Lung (tissue), 12 donors: ENCODE measurements around the gene CELF1. TPM values are rescaled to one million over a fixed set of nuclear protein-coding genes. Genes with fewer than 3 reads are reported as not detected.
A peak's percentile ranks its signal among the peaks of the same experiment; 100 is the strongest.

ENCODE experiments used
- ATAC-seq: fragments of 200-7000 bp; cut with Tn5 transposase; one replicate; pipeline ENCODE4 v1.9.1; 2020; ENCODE audit warnings: moderate number of reproducible peaks; ENCODE audit not compliant: insufficient read depth, low FRiP score
- DNase-seq, 3 donors: peaks; one replicate each; pipeline ENCODE4 v3.0.0-alpha.2; 2013 to 2017
- H3K27ac ChIP-seq, 2 donors: one replicate each; pipeline ENCODE4 v1.5.1; 2013; ENCODE audit warnings: mild to moderate bottlenecking in 2 of 2, moderate library complexity in 2 of 2, control low read depth in 1 of 2, inconsistent platforms in 1 of 2, low read depth in 1 of 2, low read length in 1 of 2
- H3K27me3 ChIP-seq, 3 donors: one replicate each; pipeline ENCODE4 v1.5.1; 2013; ENCODE audit warnings: low read length in 2 of 3; ENCODE audit not compliant: control insufficient read depth in 3 of 3, insufficient read depth in 3 of 3
- H3K36me3 ChIP-seq, 4 donors: one replicate each; pipeline ENCODE4 v1.5.1; 2013; ENCODE audit warnings: low read length in 4 of 4, mild to moderate bottlenecking in 1 of 4, moderate library complexity in 1 of 4; ENCODE audit not compliant: control insufficient read depth in 4 of 4, insufficient read depth in 4 of 4
- H3K4me1 ChIP-seq, 5 donors: one replicate each; pipeline ENCODE4 v1.5.1; 2013; ENCODE audit warnings: low read length in 5 of 5, mild to moderate bottlenecking in 2 of 5, moderate library complexity in 1 of 5; ENCODE audit not compliant: control insufficient read depth in 5 of 5, insufficient read depth in 5 of 5
- H3K4me3 ChIP-seq: one replicate; pipeline ENCODE4 v1.5.1; 2013; ENCODE audit warnings: mild to moderate bottlenecking, control low read depth, moderate library complexity
- H3K9ac ChIP-seq, 2 donors: one replicate each; pipeline ENCODE4 v1.5.1; 2013; ENCODE audit warnings: low read length in 2 of 2, control low read depth in 1 of 2; ENCODE audit not compliant: insufficient read depth in 1 of 2
- H3K9me3 ChIP-seq, 4 donors: one replicate each; pipeline ENCODE4 v1.5.1; 2013; ENCODE audit warnings: low read length in 3 of 4, mild to moderate bottlenecking in 1 of 4, moderate library complexity in 1 of 4; ENCODE audit not compliant: control insufficient read depth in 4 of 4, insufficient read depth in 3 of 4
- CTCF ChIP-seq: IDR thresholded peaks from 2 replicates; pipeline ENCODE4 v1.5.1; 2012; ENCODE audit warnings: mild to moderate bottlenecking; ENCODE audit errors: control extremely low read depth, extremely low read depth
- WGBS, 2 donors: extraction: QIAGEN DNeasy Blood & Tissue Kit; methylation state at CpG; one replicate each; pipeline ENCODE4 v1.1.7; 2013; 5-methylcytosine and 5-hydroxymethylcytosine counted together
- polyA plus RNA-seq, 2 donors: library from polyadenylated mRNA; stranded (reverse); fragments of 200-250 nt; gene quantifications; one replicate each; pipeline ENCODE4 v1.2.1, GENCODE V29; 2013
- total RNA-seq, 2 donors: library from RNA; depleted of rRNA in 1 of 2; stranded (reverse); fragments of >200 nt in 1 of 2; gene quantifications; one replicate each; pipeline ENCODE4 v1.2.1, GENCODE V29; 2014 to 2021
- donor health status: control.
- donor health status: control.
- donor health status: Bipolar disorder and iron deficiency.
- donor health status: healthy.
- donor health status: DM: yes; HTN: yes; CAD: no.

Gene CELF1
- total and polyA plus RNA-seq, 4 donors = 32.2 to 184 (median 63.8) TPM

- Histone ChIP-seq H3K36me3 (peaks cover 0 to 3% (median 0%) of the 10 kb centered on the region in 4 donors), H3K4me3 (no peak overlapping the region), H3K27me3 (no peaks in the 10 kb centered on the region), H3K9ac (peak overlapping the region in 1 of 2 donors; percentile 16), H3K27ac (peak overlapping the region in 1 of 2 donors; percentile 14), H3K9me3 (no peaks in the 10 kb centered on the region), H3K4me1 (peaks cover 0 to 22% (median 14%) of the 10 kb centered on the region in 5 donors)
- WGBS, 2 donors = 82 to 90% methylated on average over 8 of the region's 8 CpGs
- ATAC-seq (no peak), DNase-seq (peak; percentile 67 to 91 (median 84))
- no peak for TF ChIP-seq CTCF
Measured at GRCh38 chr11:47506373-47506772, 46.6 kb downstream of the CELF1 start.

GRCh38 chr11:47504910-47505309, 48.0 kb downstream of the CELF1 start:
- no peak overlapping the region for H3K27ac ChIP-seq
- no peak for TF ChIP-seq CTCF
- peaks cover 0 to 24% (median 14%) of the 10 kb centered on the region in 5 donors for H3K4me1 ChIP-seq
- no peaks in the 10 kb centered on the region for H3K9me3 ChIP-seq
- ATAC-seq (no peak), DNase-seq (no peak)
- WGBS, 2 donors = 84 to 85% methylated on average over 1 of the region's 1 CpG
- H3K9ac ChIP-seq = no peak overlapping the region
- no peaks in the 10 kb centered on the region for H3K27me3 ChIP-seq
- no peak overlapping the region for H3K4me3 ChIP-seq
- H3K36me3 ChIP-seq = peaks cover 0 to 4% (median 1%) of the 10 kb centered on the region in 4 donors

GRCh38 chr11:47503227-47503626, 49.7 kb downstream of the CELF1 start:
- peaks cover 0 to 5% (median 2%) of the 10 kb centered on the region in 4 donors for H3K36me3 ChIP-seq
- no peaks in the 10 kb centered on the region for H3K27me3 ChIP-seq
- no peak overlapping the region for H3K27ac ChIP-seq
- H3K4me1 ChIP-seq = peaks cover 5 to 26% (median 20%) of the 10 kb centered on the region in 5 donors
- H3K9ac ChIP-seq = peak overlapping the region in 1 of 2 donors; percentile 25
- no peaks in the 10 kb centered on the region for H3K9me3 ChIP-seq
- TF ChIP-seq CTCF = no peak
- ATAC-seq (no peak), DNase-seq (no peak)
- no peak overlapping the region for H3K4me3 ChIP-seq

- no peaks in the 10 kb centered on the region for H3K9me3 ChIP-seq
- H3K27ac ChIP-seq = no peak overlapping the region
- no peak overlapping the region for H3K9ac ChIP-seq
- WGBS, 2 donors = 67 to 69% methylated on average over 3 of the region's 3 CpGs
- no peak for TF ChIP-seq CTCF
- H3K36me3 ChIP-seq = peaks cover 0 to 7% (median 2%) of the 10 kb centered on the region in 4 donors
- no peak overlapping the region for H3K4me3 ChIP-seq
- DNase-seq = no peak
- peaks cover 5 to 22% (median 17%) of the 10 kb centered on the region in 5 donors for H3K4me1 ChIP-seq
- no peak for ATAC-seq
- no peaks in the 10 kb centered on the region for H3K27me3 ChIP-seq
Measured at GRCh38 chr11:47502767-47503166, 50.2 kb downstream of the CELF1 start.
